Activated CD8-positive, alpha-beta memory T cell treated with anti-CD3 and anti-CD28 coated beads, Interleukin-2, amount 50 U/mL, for 24 hours (primary cell): ENCODE results near the gene SNED1.
"Not testable (repeated sequence)": the region's sequence is repeated elsewhere in the genome, so short reads cannot be mapped to it uniquely, and the experiment has no call there.

ENCODE experiments used
- DNase-seq: peaks from one replicate; pipeline ENCODE4 v3.0.0-alpha.2; 2020; ENCODE audit errors: extremely low read depth

Gene SNED1

DNA sequence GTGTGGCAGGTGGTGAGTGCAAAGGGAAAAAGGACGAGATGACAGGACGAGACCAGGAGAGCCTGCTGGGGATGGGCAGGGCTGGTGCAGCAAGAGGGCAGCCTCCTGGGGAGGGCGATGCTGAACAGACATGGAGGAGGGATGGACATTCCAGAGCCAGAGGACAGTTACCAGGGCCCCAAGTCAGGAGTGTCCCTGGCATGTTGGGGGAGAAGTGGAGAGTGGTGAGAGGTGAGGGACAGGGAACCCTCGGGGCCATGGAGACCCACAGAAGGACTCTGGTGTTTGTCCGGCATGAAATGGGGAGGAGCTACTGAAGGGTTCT is 84.6 kb downstream of the SNED1 start:
- DNase-seq, result no peak

DNA sequence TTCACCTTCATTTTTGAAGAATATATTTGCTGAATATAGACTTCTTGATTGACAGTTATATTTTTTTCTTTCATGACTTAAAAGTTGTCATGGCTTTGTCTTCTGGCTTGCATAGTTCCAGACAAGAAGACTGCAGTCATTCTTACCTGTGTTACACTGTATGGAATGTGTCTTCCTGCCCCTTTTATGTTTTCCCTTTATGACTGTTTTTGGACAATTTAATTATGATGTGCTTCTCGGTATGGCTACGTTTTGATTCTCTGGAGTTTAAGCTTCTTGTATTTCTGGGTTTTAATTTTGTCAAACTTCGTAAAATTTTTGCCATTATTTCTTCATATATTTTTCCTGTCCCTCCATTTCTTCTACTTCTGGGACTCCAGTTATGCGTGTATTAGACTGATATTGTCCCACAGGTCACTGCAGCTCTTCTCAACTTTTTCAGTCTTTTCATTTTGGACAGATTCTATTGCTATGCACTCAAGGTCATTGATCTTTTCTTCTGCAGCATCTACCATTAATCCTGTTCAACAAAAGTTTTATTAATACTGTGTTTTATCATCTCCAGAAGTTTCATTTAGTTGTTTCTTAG is 86.5 kb downstream of the SNED1 start:
- DNase-seq, result no peak

DNA sequence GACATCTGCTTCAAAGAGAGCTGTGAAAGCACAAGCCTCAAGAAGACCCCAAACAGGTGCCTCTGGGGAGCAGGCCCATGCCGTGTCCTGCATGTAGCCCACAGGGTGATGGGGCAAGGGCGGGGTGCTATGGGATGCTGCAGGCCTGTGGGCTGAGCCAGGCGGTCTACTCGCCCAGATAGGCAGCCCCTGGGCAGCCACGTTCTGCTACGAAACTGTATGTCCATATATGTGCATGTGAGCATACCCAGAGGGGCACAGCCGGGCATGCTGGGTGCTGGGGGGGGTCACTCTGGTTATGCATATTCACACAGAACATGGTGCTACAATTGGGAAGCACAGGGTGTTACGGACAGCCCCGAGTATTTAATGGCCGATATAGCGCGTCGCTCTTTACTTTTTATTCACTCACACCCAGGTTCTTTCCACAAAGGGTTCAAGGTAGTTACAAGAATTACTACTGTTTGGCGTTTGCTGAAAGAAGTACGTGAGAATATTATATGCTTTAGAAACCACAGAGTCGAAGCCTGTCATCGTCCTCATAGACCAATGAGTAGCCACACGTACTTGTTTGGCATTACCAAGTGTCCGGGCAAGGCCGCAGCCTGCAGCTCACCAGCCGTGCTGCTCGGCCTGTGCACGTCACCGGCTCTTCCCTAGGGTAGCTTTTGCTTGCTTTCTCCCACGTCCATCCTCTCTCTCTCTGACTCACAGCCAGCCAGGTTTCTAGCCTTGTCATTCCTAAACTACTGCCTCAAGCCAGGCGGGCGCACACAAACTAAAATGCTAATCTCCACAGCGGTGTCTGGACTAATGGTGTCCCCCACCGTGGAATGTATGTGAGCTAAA is 89.2 kb downstream of the SNED1 start:
- DNase-seq, result no peak

DNA sequence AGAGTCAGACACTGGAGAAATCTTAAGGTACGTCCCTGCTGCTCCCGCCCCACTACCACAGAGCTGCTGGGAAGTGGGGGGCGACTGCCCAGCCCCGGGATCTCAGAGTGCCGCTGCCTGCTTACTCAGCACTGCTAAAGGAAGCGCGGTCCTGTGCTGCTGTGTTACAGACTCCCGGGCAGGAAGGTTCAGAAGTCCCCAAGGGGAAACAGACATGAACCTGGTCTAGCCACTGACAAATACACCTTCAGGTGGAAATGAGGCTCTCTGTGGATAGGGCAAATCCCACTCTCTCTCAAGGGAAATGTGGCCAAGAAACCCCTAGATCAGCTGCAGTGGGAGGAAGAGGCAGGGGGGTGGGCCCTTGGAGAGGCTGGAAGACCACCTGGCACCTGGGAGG is 90.0 kb downstream of the SNED1 start:
- DNase-seq, result no peak

DNA sequence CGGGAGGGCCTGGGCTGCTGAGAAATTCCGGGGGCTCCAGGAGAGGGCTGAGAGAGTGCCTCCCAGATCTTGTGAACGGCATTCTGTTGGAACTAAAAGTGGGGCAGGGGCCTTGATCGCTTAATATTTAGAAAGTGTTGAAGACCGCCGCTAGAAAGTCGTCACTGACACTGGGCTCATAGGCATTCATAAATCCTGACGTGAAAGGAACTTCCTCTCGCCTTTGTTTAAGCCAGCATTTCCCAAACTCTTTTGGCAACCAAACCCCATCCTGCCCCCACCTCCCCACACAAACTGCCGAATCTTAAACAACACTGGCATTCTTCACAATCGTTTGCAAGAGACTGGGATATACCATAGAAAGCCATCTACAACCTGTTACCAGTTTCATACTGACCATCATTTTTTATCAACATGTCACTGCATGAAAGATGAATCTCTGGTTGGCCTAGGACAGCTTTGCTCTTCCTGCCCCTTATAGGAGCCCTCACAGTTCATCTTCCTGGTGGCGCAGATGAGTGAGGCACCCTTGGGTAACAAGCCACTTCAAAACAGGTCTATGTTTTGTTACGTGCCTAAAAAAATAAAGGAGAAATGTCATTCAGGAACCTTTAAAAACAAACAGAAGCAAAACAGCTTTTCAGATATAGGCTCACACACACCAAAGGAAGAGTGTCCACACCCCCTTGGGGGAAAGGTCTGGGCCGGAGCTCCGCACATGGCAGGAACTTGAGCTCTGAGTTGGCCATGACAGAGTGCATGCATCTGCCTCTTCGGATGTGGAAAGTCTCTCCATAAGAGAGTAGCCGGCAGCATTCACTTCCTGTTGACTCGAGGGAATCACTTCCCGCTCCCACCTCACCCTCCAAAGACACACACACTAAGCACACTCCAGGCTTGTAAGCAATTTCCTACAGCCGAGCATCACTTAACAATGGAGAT is 90.6 kb downstream of the SNED1 start:
- no peak for DNase-seq

DNA sequence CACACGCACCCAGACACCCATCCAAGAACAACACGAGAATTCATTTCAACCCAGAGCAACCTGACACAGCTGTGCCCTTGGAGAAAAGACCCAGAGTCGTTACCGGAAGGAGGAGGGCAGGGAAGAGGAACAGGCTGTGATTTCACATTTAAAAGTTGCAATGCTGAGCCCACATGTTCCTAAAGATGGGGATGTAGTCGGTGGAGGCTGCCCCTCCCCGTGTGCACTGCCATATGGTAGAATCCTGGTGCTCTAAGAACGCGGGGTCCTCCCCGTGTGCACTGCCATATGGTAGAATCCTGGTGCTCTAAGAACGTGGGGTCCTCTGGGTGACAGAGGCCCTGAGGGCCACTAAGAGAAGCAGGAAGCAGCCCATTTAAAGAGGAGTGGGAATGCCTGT is 92.8 kb downstream of the SNED1 start:
- DNase-seq, result no peak

DNA sequence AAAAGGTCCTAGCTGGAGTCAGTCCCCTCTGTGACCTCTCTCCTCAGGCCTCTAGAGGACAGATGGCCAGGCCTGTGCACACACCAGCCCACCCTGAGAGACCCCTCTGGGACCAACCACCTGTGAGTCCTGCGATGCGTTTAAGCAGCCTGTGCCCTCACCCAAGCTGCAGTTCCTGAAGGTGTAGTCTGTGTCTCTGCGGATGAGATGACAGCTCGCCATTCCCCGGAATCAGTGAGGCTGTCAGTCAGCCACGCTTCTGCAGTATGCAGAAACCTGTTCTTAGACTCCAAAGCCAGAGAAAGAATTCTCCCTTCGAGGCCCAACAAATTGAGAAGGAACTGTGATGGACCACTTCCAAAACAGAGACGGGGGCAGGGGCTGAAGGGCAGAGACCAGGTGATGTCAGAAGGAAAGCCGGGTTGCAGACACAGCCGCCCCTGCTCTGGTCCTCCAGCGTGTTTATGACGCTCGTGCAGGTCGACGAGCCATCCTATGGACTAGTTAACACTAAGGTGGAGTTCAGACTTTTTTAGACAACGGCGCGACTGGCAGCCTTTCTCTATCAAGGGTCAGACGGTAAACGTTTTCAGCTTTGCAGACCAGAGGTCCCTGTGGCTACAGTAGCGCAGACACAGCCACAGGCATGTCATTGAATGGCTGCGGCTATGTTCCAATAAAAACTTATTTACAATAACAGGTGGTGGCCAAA is 93.5 kb downstream of the SNED1 start:
- no peak for DNase-seq

DNA sequence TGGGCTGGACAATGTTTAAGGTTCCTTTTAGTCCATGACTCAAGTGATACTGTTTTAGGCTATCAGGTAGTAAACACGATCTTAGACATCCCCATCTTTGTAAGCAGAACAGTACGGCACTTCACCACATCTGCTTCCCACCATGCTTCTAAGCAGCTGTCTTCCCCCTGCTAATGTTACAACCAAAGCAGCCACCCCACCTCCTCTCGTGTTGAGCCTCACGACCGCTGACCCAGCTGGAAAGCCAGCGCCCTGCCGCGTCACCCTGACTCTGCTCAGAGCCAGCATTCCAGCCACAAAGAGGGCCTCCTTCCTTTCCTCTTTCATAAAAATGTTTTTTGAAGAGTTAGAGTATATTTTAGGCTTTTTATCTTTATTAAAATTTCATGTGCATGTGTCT is 94.3 kb downstream of the SNED1 start:
- DNase-seq, result no peak

DNA sequence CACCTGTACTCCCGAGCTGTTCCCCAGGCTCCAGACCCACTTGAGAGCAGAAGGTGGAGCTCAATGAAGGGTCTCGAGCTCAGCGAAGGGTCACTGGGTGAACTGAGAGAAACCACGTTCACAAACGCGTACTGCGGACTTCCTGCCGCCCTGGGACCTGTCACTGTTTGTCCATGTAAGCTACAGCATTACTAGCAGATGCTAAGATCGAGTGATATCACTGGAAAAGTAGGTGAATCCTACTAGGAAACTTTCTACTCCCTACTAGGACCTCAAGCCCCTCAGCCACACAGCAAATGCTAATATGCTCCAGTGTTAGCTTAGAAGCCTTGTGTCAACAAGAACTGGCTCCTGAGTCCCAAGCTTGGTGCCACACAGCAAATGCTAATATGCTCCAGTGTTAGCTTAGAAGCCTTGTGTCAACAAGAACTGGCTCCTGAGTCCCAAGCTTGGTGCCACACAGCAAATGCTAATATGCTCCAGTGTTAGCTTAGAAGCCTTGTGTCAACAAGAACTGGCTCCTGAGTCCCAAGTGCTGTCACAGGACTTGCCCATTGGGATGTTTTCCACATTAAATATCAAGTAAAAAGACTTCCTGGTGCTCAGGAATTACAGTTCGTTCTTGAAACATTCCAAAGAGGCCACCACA is 94.8 kb downstream of the SNED1 start:
- not testable (repeated sequence) for DNase-seq

DNA sequence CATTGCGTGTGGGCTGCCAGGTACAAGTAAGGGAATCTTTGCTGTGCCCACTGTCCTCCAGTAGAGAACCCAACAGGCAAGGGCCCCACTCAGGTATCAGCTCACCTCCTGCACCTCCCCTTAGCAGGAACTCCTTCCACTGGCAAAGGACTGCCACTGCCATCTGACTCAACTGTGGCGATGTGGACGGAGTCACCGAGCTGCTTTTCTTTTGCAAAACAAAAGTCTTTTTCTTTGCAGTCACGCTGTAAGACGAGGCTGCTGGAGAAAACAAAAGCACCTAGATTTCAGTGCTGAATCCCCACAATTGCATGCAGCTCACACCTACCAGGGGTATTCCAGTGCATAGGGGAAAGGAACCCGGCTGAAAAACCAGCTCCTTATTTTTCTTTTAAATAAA is 95.8 kb downstream of the SNED1 start:
- no peak for DNase-seq

DNA sequence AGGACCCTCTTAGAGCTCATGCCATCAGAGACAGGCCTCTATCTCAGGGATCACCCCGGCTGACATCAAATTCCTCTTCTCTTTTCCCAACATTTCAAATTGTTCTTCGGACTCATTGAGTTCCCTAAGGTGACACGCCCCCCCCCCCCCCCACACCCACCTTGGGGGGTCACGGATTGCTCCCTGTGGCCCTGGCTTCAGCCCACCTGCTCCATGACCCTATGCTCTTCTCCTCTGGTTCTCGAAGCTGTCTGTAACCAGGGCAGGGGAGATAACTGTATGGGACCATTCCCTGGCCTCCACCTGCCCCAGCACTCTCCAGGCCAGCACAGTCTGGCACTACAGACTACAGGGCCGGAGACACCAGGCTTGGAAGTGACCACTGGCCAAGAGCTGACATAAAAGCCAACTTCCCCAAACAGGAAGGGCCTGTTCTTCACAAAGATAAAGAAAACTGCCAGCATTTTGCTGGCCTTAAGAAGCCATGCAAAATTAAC is 96.6 kb downstream of the SNED1 start:
- no peak for DNase-seq

DNA sequence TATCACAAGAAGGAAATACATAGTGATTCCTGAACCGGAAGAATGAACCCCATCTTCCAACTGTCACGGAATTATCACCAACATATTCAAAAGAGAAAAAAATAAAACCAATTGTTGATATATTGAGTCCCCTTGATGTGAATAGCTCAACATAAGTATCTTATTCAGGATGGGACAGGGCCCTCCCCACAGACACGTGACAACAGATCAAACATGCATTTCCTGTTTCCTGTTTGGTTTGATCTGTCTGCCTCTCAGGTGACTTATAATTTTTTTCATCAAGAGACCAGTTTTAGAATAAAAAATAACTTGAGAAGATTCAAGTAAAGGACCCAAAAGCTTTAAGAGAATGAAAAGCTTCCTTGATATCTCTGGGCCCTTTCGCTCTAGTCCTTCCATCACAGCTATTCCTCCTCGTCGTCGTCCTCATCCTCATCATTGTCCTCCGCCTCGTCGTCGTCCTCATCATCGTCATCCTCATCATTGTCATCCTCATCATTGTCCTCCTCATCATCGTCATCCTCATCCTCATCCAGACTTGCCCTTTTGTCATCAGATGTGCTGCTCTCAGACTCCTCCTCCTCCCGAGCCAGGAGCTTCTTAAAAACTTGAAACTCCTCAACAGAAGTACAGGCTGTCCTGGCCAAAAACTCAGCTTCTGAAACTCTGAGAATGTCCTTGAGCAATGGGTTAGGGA is 97.3 kb downstream of the SNED1 start:
- DNase-seq, result no peak

DNA sequence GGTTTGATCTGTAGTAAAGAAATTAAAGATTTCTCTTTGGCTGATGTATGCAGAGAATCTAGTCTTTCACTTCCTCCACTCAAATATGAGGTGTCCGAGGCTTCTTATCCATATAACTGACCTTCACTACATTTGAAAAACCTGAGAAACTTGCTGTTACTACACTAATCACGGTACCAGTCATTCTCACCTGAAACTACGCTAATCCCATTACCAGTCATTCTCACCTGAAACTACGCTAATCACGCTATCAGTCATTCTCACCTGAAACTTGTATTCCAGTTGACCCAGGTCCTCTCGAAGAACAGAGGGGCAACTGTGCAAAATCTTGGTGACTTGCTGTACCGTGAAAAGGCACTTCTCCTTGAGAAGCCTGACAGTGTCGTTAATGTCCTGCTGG is 98.6 kb downstream of the SNED1 start:
- DNase-seq, result no peak

DNA sequence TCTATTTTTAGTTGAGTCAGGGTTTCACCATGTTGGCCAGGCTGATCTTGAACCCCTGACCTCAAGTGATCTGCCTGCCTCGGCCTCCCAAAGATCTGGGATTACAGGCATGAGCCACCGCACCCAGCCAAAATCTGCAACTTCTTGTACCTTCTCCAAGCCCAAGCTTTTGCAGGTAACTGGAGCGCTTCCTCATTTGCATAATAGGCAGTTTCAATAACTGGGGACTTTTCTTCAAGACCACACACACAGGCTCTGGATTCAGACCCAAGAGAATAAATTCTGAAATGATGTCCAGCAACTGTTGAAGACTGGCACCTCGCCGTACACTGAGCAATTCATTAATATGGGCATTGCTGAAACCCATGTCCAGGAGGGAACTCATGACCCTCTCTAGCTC is 100.8 kb downstream of the SNED1 start:
- DNase-seq, result no peak

DNA sequence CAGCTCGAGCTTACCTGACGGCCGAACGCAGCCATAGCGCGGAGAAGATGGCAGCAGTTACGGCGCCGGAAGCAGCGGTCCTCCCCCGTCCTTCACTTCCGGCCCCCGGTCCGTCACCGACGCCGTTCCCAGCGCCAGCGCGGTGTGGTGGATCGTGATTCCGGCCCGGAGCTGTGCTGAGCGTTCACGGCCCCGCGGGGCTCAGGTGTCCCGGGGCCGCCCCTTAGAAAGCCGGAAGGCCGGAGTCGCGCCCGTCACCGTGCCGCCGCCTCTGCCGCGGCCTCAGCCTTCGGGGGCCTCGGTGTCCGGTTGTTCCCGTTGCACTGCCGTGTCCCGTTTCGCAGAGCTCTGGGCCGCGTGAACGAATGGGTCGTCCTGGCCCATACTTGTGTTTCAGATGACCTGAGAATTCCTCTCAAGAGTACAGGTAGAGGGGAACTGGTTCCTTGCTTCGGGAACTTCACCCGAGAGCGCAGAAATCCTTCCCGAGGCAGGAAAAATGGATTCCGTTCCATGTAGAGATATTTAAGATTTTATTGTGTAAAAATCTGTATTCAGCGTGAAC is 103.9 kb downstream of the SNED1 start, which contains the start of gene MTERF4:
Gene MTERF4, minus strand, starts transcription at position 49 of the 565 bp plus-strand sequence. Its CDS starts 14 bp downstream, at position 35.
- peak; percentile 76 for DNase-seq

DNA sequence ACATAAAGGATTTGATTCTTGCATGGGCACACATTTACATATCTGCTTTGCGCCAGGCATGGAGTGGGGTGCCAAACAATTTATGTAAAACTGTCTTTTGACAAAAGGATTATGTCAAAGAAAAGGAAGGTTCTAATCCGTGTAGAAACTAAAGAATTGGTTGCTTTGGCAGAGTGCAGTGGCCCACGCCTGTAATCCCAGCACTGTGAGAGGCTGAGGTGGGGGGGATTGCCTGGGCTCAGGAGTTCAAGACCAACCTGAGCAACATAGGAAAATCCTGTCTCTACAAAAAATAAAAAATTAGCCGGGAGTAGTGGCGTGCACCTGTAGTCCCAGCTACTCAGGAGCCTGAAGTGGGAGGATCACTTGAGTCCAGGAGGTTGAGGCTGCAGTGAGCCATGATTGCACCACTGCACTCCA is 104.8 kb downstream of the SNED1 start:
- no peak for DNase-seq

DNA sequence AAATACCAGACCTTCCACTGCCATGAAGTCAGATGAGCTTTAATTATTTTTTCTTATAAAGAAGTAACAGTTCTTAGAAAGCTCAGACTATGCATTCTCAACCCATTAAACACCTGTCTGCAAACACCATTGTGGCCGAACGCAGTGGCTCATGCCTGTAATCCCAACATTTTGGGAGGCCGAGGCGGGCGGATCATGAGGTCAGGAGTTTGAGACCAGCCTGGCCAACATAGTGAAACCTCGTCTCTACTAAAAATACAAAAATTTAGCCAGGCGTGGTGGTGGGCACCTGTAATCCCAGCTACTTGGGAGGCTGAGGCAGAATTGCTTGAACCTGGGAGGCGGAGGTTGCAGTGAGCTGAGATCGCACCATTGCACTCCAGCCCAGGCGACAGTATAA is 106.2 kb downstream of the SNED1 start:
- not testable (repeated sequence) for DNase-seq

DNA sequence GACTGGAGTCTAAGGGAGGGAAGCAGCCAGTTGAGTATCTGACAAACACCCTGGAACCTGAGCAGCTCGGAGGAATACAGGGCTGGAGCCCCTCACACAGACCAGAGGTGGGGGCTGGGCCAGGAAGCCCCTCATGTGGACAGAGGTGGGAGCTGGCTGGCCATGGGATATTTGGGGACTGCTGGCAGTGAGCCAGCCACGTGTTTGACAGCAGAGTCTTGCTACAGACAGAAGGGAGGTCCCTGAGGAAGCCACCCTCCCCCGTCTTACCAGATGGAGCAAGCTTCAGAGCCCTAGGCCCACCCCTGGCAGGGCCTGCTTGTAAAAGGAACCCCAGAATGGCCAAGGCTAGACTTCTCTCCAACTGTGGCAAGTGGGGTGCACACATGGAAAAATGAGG is 107.2 kb downstream of the SNED1 start:
- DNase-seq, result no peak

DNA sequence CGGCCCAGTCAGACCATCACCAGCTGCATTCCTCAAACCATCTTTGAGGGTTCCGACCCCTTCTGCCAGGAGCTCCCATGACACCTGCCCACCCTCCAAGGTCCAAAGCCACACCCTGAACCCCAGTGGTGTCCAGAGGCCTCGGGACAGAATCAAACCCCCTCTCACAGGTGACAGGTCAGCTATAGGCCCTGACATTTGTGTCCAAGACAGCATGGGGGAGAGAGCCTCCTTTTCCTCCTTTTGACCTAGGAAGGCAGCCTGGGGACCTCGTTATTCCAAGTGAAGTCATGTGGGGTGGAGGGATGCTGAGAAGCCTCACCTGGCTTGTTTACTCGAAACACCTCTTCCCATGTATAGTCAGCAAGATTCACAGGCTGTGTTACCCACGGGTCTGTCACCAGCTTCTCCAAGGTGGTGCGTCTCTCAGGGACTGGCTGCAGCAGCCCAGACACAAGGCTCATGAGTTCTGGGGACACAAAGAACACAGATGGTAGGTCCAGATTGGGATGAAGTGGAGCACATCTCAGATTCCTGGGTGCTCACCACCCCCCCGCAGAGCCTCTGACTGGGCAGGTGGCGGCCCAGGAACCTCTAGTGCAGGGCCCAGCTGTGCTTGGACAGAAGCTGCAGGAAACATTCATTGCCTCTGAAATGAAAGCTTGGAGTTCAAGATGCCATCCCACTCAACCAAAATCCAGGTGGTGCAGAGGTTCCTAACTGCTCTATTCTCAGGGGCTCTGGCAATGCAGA is 108.8 kb downstream of the SNED1 start:
- DNase-seq, result no peak
